Tibial artery (tissue), 4 donors: Measurements from ENCODE around the gene RTN4RL2.

Experiments
- DNase-seq, 2 donors: peaks; one replicate each; pipeline ENCODE4 v3.0.0-alpha.2; 2019
- H3K27ac ChIP-seq, 2 donors: fragments of 200-600 bp; sonication (generic) in 1 of 2; 1 replicate in 1 of 2; 2 replicates in 1 of 2; pipeline ENCODE4 v1.5.1; 2018 to 2019; ENCODE audit warnings: mild to moderate bottlenecking in 1 of 2
- H3K27me3 ChIP-seq, 2 donors: fragments of 200-600 bp; sonication (generic) in 1 of 2; one replicate each; pipeline versions ENCODE4 v1.5.1 to v1.6.0; 2016 to 2019
- H3K36me3 ChIP-seq, 3 donors: fragments of 200-600 bp; sonication (generic) in 2 of 3; one replicate each; pipeline ENCODE4 v1.5.1; 2016 to 2019; ENCODE audit warnings: mild to moderate bottlenecking in 2 of 3
- H3K4me1 ChIP-seq, 4 donors: fragments of 200-600 bp; sonication (generic) in 2 of 4; 1 replicate in 3 of 4; 2 replicates in 1 of 4; pipeline ENCODE4 v1.5.1; 2016 to 2019
- H3K4me3 ChIP-seq, 2 donors: fragments of 200-600 bp; sonication (generic) in 1 of 2; 1 replicate in 1 of 2; 2 replicates in 1 of 2; pipeline ENCODE4 v1.5.1; 2018 to 2019; ENCODE audit warnings: mild to moderate bottlenecking in 2 of 2
- H3K9me3 ChIP-seq, 3 donors: fragments of 200-600 bp; sonication (generic) in 1 of 3; one replicate each; pipeline ENCODE4 v1.5.1; 2016 to 2019
- CTCF ChIP-seq, 2 experiments: fragments of 200-600 bp in 1 of 2; fragments of 450-650 bp in 1 of 2; IDR thresholded peaks; one replicate each; pipeline ENCODE4 v1.5.1; 2017 to 2019; ENCODE audit warnings: antibody characterized with exemption in 2 of 2, mild to moderate bottlenecking in 1 of 2, moderate library complexity in 1 of 2
- intact Hi-C: fragments of 100-400 bp; cut with DNase I; formaldehyde crosslinking; loops from one replicate; pipeline ENCODE4 v1.15.0; 2023; ENCODE audit warnings: low total_unique reads

RTN4RL2 gene

GRCh38 chr11:57424137-57424791 is 36.1 kb upstream of the RTN4RL2 start:
- DNase-seq: no peak
- H3K27me3 ChIP-seq: no peaks in the 10 kb centered on the region
- H3K27ac ChIP-seq: peak overlapping the region; percentile 87 to 90
- peak overlapping the region in 1 of 2 donors; percentile 57 for H3K4me3 ChIP-seq
- intact Hi-C loops: no loop called here
- H3K36me3 ChIP-seq: peaks cover 13 to 50% (median 41%) of the 10 kb centered on the region in 3 donors
- H3K9me3 ChIP-seq: no peaks in the 10 kb centered on the region
- TF ChIP-seq CTCF (IDR thresholded peaks at IDR 0.05): no peak
- peaks cover 0 to 51% (median 44%) of the 10 kb centered on the region in 4 donors for H3K4me1 ChIP-seq

GRCh38 chr11:57424792-57425564 is 35.4 kb upstream of the RTN4RL2 start:
- Histone ChIP-seq H3K4me1 (peaks cover 0 to 51% (median 44%) of the 10 kb centered on the region in 4 donors), H3K9me3 (no peaks in the 10 kb centered on the region), H3K36me3 (peaks cover 13 to 43% (median 39%) of the 10 kb centered on the region in 3 donors), H3K4me3 (peak overlapping the region; percentile 53 to 57), H3K27ac (peak overlapping the region; percentile 87 to 90), H3K27me3 (no peaks in the 10 kb centered on the region)
- no peak for TF ChIP-seq CTCF (IDR thresholded peaks at IDR 0.05)
- DNase-seq: peak; percentile 92 to 95
- intact Hi-C loops: no loop called here

- H3K9me3 ChIP-seq: no peaks in the 10 kb centered on the region
- no peaks in the 10 kb centered on the region for H3K27me3 ChIP-seq
- H3K4me3 ChIP-seq: peak overlapping the region; percentile 53 to 57
- intact Hi-C loops: no loop called here
- H3K36me3 ChIP-seq: peaks cover 6 to 35% (median 31%) of the 10 kb centered on the region in 3 donors
- peak; percentile 84 to 91 for DNase-seq
- H3K27ac ChIP-seq: peak overlapping the region; percentile 87 to 90
- TF ChIP-seq CTCF (IDR thresholded peaks at IDR 0.05): no peak
- H3K4me1 ChIP-seq: peaks cover 0 to 51% (median 44%) of the 10 kb centered on the region in 4 donors
Observed at GRCh38 chr11:57425565-57426438, 34.5 kb upstream of the RTN4RL2 start.

GRCh38 chr11:57426439-57426928 is 33.8 kb upstream of the RTN4RL2 start:
- intact Hi-C loops: no loop called here
- no peak for TF ChIP-seq CTCF (IDR thresholded peaks at IDR 0.05)
- no peak for DNase-seq
- Histone ChIP-seq H3K27me3 (no peaks in the 10 kb centered on the region), H3K4me1 (peaks cover 0 to 51% (median 44%) of the 10 kb centered on the region in 4 donors), H3K27ac (peak overlapping the region; percentile 87 to 90), H3K4me3 (peak overlapping the region; percentile 53 to 57), H3K9me3 (no peaks in the 10 kb centered on the region), H3K36me3 (peaks cover 0 to 28% (median 24%) of the 10 kb centered on the region in 3 donors)
